IMR-90 (cell line): ENCODE measurements around the gene HOXA3. TPM values are rescaled to one million over a fixed set of nuclear protein-coding genes. Genes with fewer than 3 reads are reported as not detected.

Experiments
- NFE2L2 ChIP-seq: fragments of 150-350 bp; IDR thresholded peaks from 2 replicates; pipeline ENCODE4 v1.6.1; 2016; ENCODE audit warnings: low read depth, mild to moderate bottlenecking, low read length
- RFX5 ChIP-seq: IDR thresholded peaks from 2 replicates; pipeline ENCODE4 v1.8.0; 2012; ENCODE audit warnings: low read depth, mild to moderate bottlenecking, low read length, moderate library complexity
- USF2 ChIP-seq: fragments of 150-350 bp; IDR thresholded peaks from 2 replicates; pipeline ENCODE4 v1.6.1; 2017; ENCODE audit warnings: mild to moderate bottlenecking, antibody characterized with exemption, low read length, low read depth
- polyA plus RNA-seq, 3 experiments: library from polyadenylated mRNA; depleted of rRNA; stranded (reverse); fragments of >200 nt; gene quantifications; 2 replicates each; pipeline ENCODE4 v1.2.3, GENCODE V29; 2012; ENCODE audit warnings: low replicate concordance in 1 of 3
- total RNA-seq: library from RNA; depleted of rRNA; stranded (reverse); fragments of >200 nt; gene quantifications from 2 replicates; pipeline ENCODE4 v1.2.3, GENCODE V29; 2012

Gene HOXA3
- total and polyA plus RNA-seq, 2 of the 4 experiments (the other 2 are of a cell fraction) = 0.90 to 5.4 TPM

- no peak for TF ChIP-seq USF2
- TF ChIP-seq RFX5 = no peak
- no peak; the same call in 1 of the 2 replicates for TF ChIP-seq NFE2L2
These were observed 37.0 kb downstream of the HOXA3 start (continued) for GRCh38 chr7:27115221-27116026.
